GM12892 (cell line): ENCODE measurements around the gene METAP1.

Experiments used
- POLR2A ChIP-seq: IDR thresholded peaks from 2 replicates; pipeline ENCODE4 v1.6.1; 2011; ENCODE audit warnings: low read depth, low read length, control low read depth
- POLR2AphosphoS5 ChIP-seq: IDR thresholded peaks from 2 replicates; pipeline ENCODE4 v1.6.1; 2011; ENCODE audit warnings: low read depth, low read length, control low read depth

- TF ChIP-seq POLR2AphosphoS5 (no peak), POLR2A (no peak)
Measured at GRCh38 chr4:99067617-99068016, 72.1 kb downstream of the METAP1 start.
